ENCODE data around the gene UFD1. TPM values are rescaled to one million over a fixed set of nuclear protein-coding genes. Genes with fewer than 3 reads are reported as not detected.

UFD1 gene
- total RNA-seq, 4 donors from 2014 or later = 33.0 to 57.4 (median 45.6) TPM

DNA sequence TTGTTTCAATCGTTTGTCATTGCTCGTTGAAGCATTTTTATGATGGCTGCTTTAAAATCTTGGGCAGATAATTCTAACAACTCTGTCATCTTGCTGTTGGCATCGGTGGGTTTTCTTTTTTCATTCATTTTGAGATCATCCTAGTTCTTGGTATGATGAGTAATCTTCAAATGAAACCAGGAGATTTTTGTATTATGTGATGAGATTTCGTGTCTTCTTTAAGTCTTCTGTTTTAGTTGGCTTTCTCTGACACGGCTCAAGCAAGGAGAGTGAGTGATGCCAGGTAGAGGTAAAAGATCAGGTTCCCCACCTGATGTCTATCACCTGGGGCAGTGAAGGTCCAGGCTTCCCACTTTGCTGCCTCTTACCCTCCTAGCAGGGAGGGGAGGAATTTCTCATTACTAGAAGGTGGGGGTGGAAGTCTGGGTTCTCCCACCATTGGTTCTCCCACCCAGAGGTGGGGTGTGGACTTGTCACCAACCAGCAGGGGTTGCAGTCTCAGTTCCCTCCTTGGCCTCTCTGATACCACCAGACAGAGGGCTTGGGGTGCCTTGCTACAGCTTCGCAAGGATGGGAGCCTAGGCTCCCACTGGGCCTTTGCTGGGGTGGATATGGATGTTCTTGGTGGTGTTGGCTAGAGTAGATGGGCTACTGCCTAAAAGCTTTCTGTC is 13.6 kb upstream of the UFD1 start:
- Histone ChIP-seq H3K27me3 (no peaks in the 10 kb centered on the region), H3K27ac (no peak overlapping the region), H3K36me3 (peaks cover 0 to 4% (median 0%) of the 10 kb centered on the region in 3 donors), H3K4me1 (no peaks in the 10 kb centered on the region), H3K4me3 (no peak overlapping the region), H3K9me3 (no peaks in the 10 kb centered on the region)
- 73 to 85% methylated on average over 5 to 6 of the region's 6 CpGs for WGBS, 2 donors
- TF ChIP-seq, protein P1, sequence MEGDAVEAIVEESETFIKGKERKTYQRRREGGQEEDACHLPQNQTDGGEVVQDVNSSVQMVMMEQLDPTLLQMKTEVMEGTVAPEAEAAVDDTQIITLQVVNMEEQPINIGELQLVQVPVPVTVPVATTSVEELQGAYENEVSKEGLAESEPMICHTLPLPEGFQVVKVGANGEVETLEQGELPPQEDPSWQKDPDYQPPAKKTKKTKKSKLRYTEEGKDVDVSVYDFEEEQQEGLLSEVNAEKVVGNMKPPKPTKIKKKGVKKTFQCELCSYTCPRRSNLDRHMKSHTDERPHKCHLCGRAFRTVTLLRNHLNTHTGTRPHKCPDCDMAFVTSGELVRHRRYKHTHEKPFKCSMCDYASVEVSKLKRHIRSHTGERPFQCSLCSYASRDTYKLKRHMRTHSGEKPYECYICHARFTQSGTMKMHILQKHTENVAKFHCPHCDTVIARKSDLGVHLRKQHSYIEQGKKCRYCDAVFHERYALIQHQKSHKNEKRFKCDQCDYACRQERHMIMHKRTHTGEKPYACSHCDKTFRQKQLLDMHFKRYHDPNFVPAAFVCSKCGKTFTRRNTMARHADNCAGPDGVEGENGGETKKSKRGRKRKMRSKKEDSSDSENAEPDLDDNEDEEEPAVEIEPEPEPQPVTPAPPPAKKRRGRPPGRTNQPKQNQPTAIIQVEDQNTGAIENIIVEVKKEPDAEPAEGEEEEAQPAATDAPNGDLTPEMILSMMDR (IDR thresholded peaks at IDR 0.05) = no peak
- TF ChIP-seq POLR2A (IDR thresholded peaks at IDR 0.05) = no peak
- intact Hi-C loops (cut with DNase I) = loop anchor here (10.0 kb wide), 1 partner anchor 142 kb away; no protein-coding TSS in a partner anchor
- no peak for DNase-seq

DNA sequence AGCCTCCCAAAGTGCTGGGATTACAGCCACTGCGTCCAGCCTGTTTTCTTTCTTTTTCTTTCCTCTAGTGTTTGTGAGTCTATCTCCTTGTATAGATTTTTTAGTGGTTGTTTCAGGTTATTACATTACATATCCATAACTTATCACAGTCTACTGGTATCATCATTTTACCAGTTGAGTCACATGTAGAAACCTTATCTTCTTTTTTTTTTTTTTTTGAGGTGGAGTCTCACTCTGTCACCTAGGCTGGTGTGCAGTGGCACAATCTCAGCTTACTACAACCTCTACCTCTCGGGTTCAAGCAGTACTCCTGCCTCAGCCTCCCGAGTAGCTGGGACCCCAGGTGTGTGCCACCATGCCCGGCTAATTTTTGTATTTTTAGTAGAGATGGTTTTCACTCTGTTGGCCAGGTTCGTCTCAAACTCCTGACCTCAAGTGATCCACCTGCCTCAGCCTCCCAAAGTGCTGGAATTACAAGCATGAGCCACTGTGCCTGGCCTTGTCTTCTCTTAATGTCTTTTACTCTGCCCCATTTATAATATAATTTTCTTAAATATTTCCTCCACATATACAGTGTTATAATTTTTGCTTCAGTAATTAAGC is 11.7 kb upstream of the UFD1 start:
- 94 to 95% methylated on average over 5 of the region's 5 CpGs for WGBS, 2 donors
- H3K4me1 ChIP-seq = no peaks in the 10 kb centered on the region
- no peak overlapping the region for H3K27ac ChIP-seq
- no peak for DNase-seq
- TF ChIP-seq, protein P1 (IDR thresholded peaks at IDR 0.05) = no peak
- TF ChIP-seq POLR2A (IDR thresholded peaks at IDR 0.05) = no peak
- intact Hi-C loops (cut with DNase I) = loop anchor here (10.0 kb wide), 1 partner anchor 144 kb away; no protein-coding TSS in a partner anchor
- no peak overlapping the region for H3K4me3 ChIP-seq
- no peaks in the 10 kb centered on the region for H3K9me3 ChIP-seq
- peaks cover 0 to 4% (median 0%) of the 10 kb centered on the region in 3 donors for H3K36me3 ChIP-seq
- H3K27me3 ChIP-seq = no peaks in the 10 kb centered on the region

DNA sequence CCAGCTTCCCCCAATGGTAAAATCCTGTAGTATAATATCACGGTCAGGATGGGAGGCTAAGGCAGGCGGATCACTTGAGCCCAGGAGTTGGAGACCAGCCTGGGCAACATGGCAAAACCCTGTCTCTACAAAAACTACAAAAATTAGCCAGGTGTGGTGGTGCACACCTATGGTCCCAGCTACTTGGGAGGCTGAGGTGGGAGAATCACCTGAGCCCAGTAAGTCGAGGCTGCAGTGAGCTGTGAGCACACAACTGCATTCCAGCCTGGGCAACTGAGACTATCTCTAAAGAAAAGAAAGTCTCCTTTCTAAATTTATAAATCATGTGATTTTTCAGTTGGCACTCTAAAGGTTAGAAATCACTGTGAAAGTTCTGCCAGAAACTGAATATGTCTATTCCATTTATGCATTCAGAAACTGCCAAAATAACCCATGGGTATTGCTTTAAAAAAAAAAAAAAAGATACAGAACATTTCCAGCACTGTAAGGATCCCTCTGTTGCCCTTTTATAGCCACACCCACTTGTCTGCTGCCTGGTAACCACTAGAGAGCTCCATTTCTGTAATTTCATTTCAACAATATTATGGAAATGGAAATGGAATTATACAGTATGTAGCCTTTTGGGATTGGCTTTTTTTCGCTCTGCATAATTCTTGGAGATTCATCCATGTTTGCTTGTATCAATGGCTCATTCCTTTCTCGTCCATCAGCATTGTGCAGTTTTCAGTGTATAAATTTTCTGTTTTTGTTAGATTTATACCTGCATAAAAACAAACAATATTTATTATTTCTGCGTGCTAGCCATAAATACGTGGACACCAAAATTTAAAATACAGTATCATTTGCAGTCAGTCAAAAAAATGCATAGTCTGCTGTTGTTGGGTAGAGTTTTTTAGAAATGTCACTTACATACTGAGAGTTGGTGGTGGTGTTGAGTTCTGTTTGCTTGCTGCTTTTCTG is 10.2 kb upstream of the UFD1 start:
- intact Hi-C loops (cut with DNase I) = no loop called here
- Histone ChIP-seq H3K4me3 (no peak overlapping the region), H3K27ac (no peak overlapping the region), H3K27me3 (no peaks in the 10 kb centered on the region), H3K4me1 (no peaks in the 10 kb centered on the region), H3K36me3 (peaks cover 0 to 4% (median 0%) of the 10 kb centered on the region in 3 donors), H3K9me3 (no peaks in the 10 kb centered on the region)
- DNase-seq = no peak
- WGBS, 2 donors = 78 to 84% methylated on average over 7 of the region's 7 CpGs
- TF ChIP-seq, protein P1 (IDR thresholded peaks at IDR 0.05) = no peak

DNA sequence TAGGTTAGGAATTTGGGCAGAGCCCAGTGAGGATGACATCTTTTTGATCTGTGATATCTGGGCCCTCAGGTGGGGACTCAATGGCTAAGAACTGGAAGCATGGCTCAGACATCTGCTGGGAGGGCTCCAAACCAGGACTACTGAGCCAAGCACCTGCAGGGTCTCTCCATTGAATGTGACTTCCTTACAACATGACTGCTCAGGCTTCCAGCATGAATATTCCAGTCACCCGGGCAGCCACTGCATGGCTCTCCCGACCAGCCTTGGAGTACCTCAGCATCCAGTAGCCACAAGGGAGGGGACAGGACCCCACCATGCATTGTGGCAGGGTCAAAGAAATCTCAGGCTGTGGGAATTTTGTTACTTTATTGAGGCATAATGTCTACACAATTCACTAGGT is 9.3 kb upstream of the UFD1 start:
- Histone ChIP-seq H3K27me3 (no peaks in the 10 kb centered on the region), H3K4me1 (no peaks in the 10 kb centered on the region), H3K36me3 (peaks cover 0 to 4% (median 0%) of the 10 kb centered on the region in 3 donors), H3K27ac (no peak overlapping the region), H3K9me3 (no peaks in the 10 kb centered on the region), H3K4me3 (no peak overlapping the region)
- DNase-seq = no peak
- intact Hi-C loops (cut with DNase I) = no loop called here
- TF ChIP-seq POLR2A (IDR thresholded peaks at IDR 0.05) = no peak
- TF ChIP-seq, protein P1 (IDR thresholded peaks at IDR 0.05) = no peak
- 75 to 92% methylated on average over 2 of the region's 2 CpGs for WGBS, 2 donors

Measured in esophagus squamous epithelium (tissue), 5 donors.